SK-N-SH treated with all-trans-retinoic acid at 6 μM for 48 hours (cell line): ENCODE data around the gene PRR35.

Experiments
- ATAC-seq: fragments of 200-7000 bp; cut with Tn5 transposase; 3 replicates; pipeline ENCODE4 v1.9.1; 2020; ENCODE audit warnings: mild to moderate bottlenecking, moderate library complexity
- ARNTL ChIP-seq: fragments of 450-650 bp; formaldehyde crosslinking; IDR thresholded peaks from 2 replicates; pipeline ENCODE4 v1.5.0; 2020; ENCODE audit warnings: low read depth, mild to moderate bottlenecking, moderate library complexity, borderline replicate concordance
- BACH2 ChIP-seq: fragments of 250-450 bp; sonication (Bioruptor Pico); IDR thresholded peaks from 2 replicates; pipeline ENCODE4 v1.9.0; 2021; ENCODE audit warnings: mild to moderate bottlenecking, borderline replicate concordance
- CREB5 ChIP-seq: fragments of 250-450 bp; sonication (Bioruptor Pico); IDR thresholded peaks from 2 replicates; pipeline ENCODE4 v1.5.1; 2020; ENCODE audit warnings: low read depth, mild to moderate bottlenecking, moderate library complexity
- CSDC2 ChIP-seq: fragments of 250-450 bp; sonication (Bioruptor Pico); IDR thresholded peaks from 2 replicates; pipeline ENCODE4 v1.5.0; 2020; ENCODE audit warnings: mild to moderate bottlenecking, moderate library complexity
- CSRNP3 ChIP-seq: fragments of 250-450 bp; sonication (Bioruptor Pico); IDR thresholded peaks from 2 replicates; pipeline ENCODE4 v1.5.1; 2021; ENCODE audit warnings: mild to moderate bottlenecking, moderate library complexity
- ESRRG ChIP-seq: fragments of 250-450 bp; sonication (Bioruptor Pico); IDR thresholded peaks from 2 replicates; pipeline ENCODE4 v1.6.1; 2021; ENCODE audit warnings: mild to moderate bottlenecking
- GLIS3 ChIP-seq: fragments of 250-450 bp; sonication (Bioruptor Pico); IDR thresholded peaks from 2 replicates; pipeline ENCODE4 v1.5.0; 2020; ENCODE audit warnings: mild to moderate bottlenecking, moderate library complexity
- ISL1 ChIP-seq: fragments of 250-450 bp; sonication (Bioruptor Pico); IDR thresholded peaks from 2 replicates; pipeline ENCODE4 v2.1.2; 2022; ENCODE audit warnings: mild to moderate bottlenecking, moderate library complexity
- OSR1 ChIP-seq: fragments of 250-450 bp; sonication (Bioruptor Pico); IDR thresholded peaks from 2 replicates; pipeline ENCODE4 v1.8.0; 2022; ENCODE audit warnings: moderate library complexity, mild to moderate bottlenecking, inconsistent platforms
- PATZ1 ChIP-seq: fragments of 250-450 bp; sonication (Bioruptor Pico); IDR thresholded peaks from 2 replicates; pipeline ENCODE4 v1.8.0; 2020; ENCODE audit warnings: mild to moderate bottlenecking, moderate library complexity, borderline replicate concordance
- POU6F1 ChIP-seq: fragments of 250-450 bp; sonication (Bioruptor Pico); IDR thresholded peaks from 2 replicates; pipeline ENCODE4 v1.8.0; 2021; ENCODE audit warnings: low read depth, mild to moderate bottlenecking, moderate library complexity, borderline replicate concordance
- RARB ChIP-seq: fragments of 250-450 bp; sonication (Bioruptor Pico); IDR thresholded peaks from 2 replicates; pipeline ENCODE4 v1.8.0; 2021; ENCODE audit warnings: mild to moderate bottlenecking, moderate library complexity
- SNAI2 ChIP-seq: fragments of 250-450 bp; sonication (Bioruptor Pico); IDR thresholded peaks from 2 replicates; pipeline ENCODE4 v1.5.0; 2020; ENCODE audit warnings: mild to moderate bottlenecking, moderate library complexity
- TCF4 ChIP-seq: fragments of 250-450 bp; sonication (Bioruptor Pico); IDR thresholded peaks from 2 replicates; pipeline ENCODE4 v1.8.0; 2021; ENCODE audit warnings: mild to moderate bottlenecking, moderate library complexity, borderline replicate concordance
- TOX ChIP-seq: fragments of 250-450 bp; sonication (Bioruptor Pico); IDR thresholded peaks from 2 replicates; pipeline ENCODE4 v1.8.0; 2021; ENCODE audit warnings: mild to moderate bottlenecking, moderate library complexity, borderline replicate concordance
- ZC3H10 ChIP-seq: fragments of 250-450 bp; sonication (Bioruptor Pico); IDR thresholded peaks from 2 replicates; pipeline ENCODE4 v1.5.1; 2021; ENCODE audit warnings: mild to moderate bottlenecking, moderate library complexity
- ZFP3 ChIP-seq: fragments of 250-450 bp; sonication (Bioruptor Pico); IDR thresholded peaks from 2 replicates; pipeline ENCODE4 v1.5.0; 2020; ENCODE audit warnings: mild to moderate bottlenecking, moderate library complexity
- ZFP30 ChIP-seq: fragments of 450-650 bp; formaldehyde crosslinking; IDR thresholded peaks from 2 replicates; pipeline ENCODE4 v1.5.0; 2022; ENCODE audit warnings: mild to moderate bottlenecking, moderate library complexity
- ZNF565 ChIP-seq: fragments of 450-650 bp; formaldehyde crosslinking; conservative IDR thresholded peaks from 2 replicates; pipeline ENCODE4 v1.5.0; 2020; ENCODE audit warnings: low read depth, mild to moderate bottlenecking, moderate library complexity
- ZNF70 ChIP-seq: fragments of 450-650 bp; formaldehyde crosslinking; IDR thresholded peaks from 2 replicates; pipeline ENCODE4 v1.5.0; 2020; ENCODE audit warnings: mild to moderate bottlenecking, moderate library complexity
- ZNF8 ChIP-seq: fragments of 450-650 bp; formaldehyde crosslinking; IDR thresholded peaks from 2 replicates; pipeline ENCODE4 v1.5.0; 2020; ENCODE audit warnings: mild to moderate bottlenecking, moderate library complexity

Gene PRR35

GRCh38 chr16:592518-593306, 32.5 kb downstream of the PRR35 start:
- TF ChIP-seq ZFP3 (CRISPR knock-in tag): no peak
- TF ChIP-seq PATZ1: no peak
- TF ChIP-seq ZC3H10: no peak
- no peak for TF ChIP-seq ZFP30 (CRISPR knock-in tag)
- TF ChIP-seq ISL1 (CRISPR knock-in tag): no peak
- no peak for TF ChIP-seq ESRRG
- TF ChIP-seq SNAI2 (CRISPR knock-in tag): no peak
- TF ChIP-seq TCF4 (CRISPR knock-in tag): no peak
- TF ChIP-seq ZNF8 (CRISPR knock-in tag): no peak
- no peak for TF ChIP-seq ZNF565
- ATAC-seq: no peak

- TF ChIP-seq CREB5 (no peak), CSDC2 (CRISPR knock-in tag) (no peak), SNAI2 (CRISPR knock-in tag) (no peak), TCF4 (CRISPR knock-in tag) (no peak), ARNTL (CRISPR knock-in tag) (no peak), ESRRG (no peak), ZFP30 (CRISPR knock-in tag) (no peak), RARB (no peak), ZNF565 (no peak), ZNF70 (CRISPR knock-in tag) (no peak), OSR1 (CRISPR knock-in tag) (no peak), POU6F1 (CRISPR knock-in tag) (no peak)
- TF ChIP-seq, all 23 proteins: peak for 0
- ATAC-seq: no peak
These were observed 33.2 kb downstream of the PRR35 start for GRCh38 chr16:593406-593805.

- TF ChIP-seq TCF4 (CRISPR knock-in tag) (no peak), BACH2 (CRISPR knock-in tag) (no peak), CSRNP3 (no peak), ZC3H10 (no peak)
- ATAC-seq: no peak
These were observed 33.6 kb downstream of the PRR35 start for GRCh38 chr16:593807-594206.

GRCh38 chr16:595094-595528, 34.9 kb downstream of the PRR35 start:
- TF ChIP-seq ISL1 (CRISPR knock-in tag) (no peak), ZNF565 (no peak), ZFP3 (CRISPR knock-in tag) (no peak), TOX (CRISPR knock-in tag) (no peak), GLIS3 (CRISPR knock-in tag) (no peak), ESRRG (no peak), BACH2 (CRISPR knock-in tag) (no peak), ZC3H10 (no peak), POU6F1 (CRISPR knock-in tag) (no peak), CSDC2 (CRISPR knock-in tag) (no peak), SNAI2 (CRISPR knock-in tag) (no peak), CSRNP3 (no peak)
- TF ChIP-seq, all 23 proteins: peak for 0
- no peak for ATAC-seq
